ENCODE measurements around the gene MUC15.

DNA sequence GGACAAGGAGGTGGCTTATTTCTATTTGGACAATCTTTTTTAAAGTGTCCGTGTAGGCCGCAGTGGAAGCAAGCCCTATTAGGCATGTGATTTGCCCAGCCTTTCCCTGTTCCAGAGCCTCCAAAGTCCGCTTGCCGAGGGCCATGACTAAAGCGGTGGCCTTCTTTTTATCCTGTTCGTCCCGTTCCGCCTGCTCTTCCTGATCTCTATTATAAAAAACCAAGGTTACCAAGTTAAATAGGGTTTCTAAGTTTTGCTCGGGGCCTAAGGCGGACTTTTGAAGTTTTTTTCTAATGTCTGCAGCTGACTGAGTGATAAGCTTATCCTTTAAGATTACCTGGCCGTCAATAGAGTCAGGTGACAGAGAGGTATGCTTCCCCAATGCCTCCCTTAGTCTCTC, 21.6 kb upstream of the MUC15 start:
- TF ChIP-seq, protein P1, sequence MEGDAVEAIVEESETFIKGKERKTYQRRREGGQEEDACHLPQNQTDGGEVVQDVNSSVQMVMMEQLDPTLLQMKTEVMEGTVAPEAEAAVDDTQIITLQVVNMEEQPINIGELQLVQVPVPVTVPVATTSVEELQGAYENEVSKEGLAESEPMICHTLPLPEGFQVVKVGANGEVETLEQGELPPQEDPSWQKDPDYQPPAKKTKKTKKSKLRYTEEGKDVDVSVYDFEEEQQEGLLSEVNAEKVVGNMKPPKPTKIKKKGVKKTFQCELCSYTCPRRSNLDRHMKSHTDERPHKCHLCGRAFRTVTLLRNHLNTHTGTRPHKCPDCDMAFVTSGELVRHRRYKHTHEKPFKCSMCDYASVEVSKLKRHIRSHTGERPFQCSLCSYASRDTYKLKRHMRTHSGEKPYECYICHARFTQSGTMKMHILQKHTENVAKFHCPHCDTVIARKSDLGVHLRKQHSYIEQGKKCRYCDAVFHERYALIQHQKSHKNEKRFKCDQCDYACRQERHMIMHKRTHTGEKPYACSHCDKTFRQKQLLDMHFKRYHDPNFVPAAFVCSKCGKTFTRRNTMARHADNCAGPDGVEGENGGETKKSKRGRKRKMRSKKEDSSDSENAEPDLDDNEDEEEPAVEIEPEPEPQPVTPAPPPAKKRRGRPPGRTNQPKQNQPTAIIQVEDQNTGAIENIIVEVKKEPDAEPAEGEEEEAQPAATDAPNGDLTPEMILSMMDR (IDR thresholded peaks at IDR 0.05) = no peak
- TF ChIP-seq POLR2A (IDR thresholded peaks at IDR 0.05) = no peak
- no peak for TF ChIP-seq POLR2AphosphoS5 (IDR thresholded peaks at IDR 0.05; ENCODE audit: insufficient read depth in 1 of 2, low read depth in 1 of 2)

Data from vagina (tissue), 2 donors.